HG03571 (cell line): ENCODE data around the gene CPT1B.
A peak's percentile ranks its signal among the peaks of the same experiment; 100 is the strongest.

Experiments used
- ATAC-seq: cut with Tn5 transposase; IDR thresholded peaks from one replicate; pipeline ENCODE4 v1.9.1; 2021; ENCODE audit not compliant: unreplicated experiment

Gene CPT1B

DNA sequence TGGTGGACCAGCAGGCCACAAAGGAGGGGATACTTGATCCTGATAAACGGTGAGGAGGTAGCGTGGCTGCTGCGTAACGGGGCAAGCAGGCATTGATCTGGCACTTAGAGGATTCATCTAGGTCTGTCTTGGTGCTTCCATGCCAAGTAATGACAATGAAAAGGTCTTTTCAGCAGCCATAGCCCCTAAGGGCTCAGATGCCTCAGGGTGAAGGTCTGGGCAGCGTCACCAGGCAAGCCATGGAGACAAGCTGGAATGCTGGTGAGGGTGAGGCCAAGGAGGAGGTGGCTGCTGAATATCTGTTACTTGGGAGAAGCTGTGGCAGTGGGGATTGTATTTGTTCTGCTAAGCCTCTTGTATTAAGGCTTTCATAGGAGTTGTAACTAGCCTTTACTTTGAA lies 9.2 kb upstream of the CPT1B start:
- no peak for ATAC-seq

- no peak for ATAC-seq
Measured at GRCh38 chr22:50586416-50586815, 8.2 kb upstream of the CPT1B start.

- ATAC-seq = no peak
Measured at GRCh38 chr22:50585781-50586180, 7.6 kb upstream of the CPT1B start.

GRCh38 chr22:50585238-50585637 lies 7.0 kb upstream of the CPT1B start:
- ATAC-seq = no peak

DNA sequence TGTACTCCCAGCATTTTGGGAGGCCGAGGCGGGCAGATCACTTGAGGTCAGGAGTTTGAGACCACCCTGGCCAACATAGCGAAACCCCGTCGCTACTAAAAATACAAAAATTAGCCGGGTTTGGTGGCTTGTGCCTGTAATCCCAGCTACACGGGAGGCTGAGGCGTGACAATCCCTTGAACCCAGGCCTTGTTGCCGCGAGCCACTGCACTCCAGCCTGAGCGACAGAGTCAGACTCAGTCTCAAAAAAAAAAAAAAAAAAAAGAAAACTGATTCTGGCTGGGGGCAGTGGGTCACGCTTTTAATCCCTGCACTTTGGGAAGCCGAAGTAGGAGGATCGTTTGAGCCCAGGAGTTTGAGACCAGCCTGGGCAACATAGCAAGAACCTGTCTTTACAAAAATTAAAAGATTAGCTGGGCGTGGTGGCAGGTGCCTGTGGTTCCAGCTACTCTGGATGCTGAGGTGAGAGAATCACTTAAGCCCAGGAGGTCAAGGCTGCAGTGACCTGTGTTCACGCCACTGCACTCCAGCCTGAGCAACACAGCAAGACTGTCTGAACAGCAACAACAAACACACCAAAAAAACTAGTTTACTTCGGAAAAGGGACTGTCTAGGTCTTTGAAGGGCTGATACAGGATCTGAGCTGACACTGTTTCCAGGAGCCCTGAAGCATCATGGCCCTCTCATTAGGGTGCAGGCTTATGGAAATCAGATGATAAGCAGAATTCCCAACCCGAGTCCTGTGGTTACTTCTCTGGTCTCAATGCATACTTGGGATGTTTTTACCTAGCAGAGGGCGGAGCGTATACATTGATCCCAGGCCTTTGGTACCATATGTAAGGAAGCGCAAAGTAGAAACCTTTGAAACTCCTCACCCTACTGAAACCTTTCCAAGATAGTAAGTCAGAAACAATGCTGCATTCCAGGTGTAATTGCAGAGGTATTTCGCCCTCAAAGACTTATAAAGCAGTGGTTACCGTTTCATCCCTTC lies 6.2 kb upstream of the CPT1B start:
- ATAC-seq = no peak

DNA sequence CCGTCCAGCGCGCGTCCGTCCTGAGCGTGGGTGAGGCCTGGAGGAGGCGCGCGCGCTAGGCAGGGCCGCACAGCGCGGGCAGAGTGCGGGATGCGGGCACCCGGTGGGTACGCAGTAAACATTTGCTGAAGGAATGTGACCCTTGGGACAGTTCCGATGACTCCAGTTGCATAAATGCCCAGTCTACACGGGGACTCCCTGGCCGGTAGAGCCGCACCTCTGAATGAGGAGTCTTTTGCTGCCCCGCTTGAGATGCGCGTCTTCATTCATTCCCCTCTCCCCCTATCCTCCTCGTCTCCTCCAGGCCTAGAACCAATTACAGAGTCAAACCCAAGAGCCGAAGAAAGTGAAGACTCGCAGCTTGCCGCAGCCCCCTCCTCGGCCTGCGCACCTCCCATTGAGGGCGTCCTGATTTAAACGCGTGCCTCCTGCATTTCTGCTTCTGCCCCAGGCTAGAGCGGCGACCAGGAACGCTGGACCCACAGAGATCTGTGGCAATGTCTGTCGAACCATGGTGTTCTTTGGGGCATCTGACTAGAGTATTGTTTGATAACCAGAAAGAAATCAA lies 5.2 kb upstream of the CPT1B start:
- peak; percentile 20 for ATAC-seq

DNA sequence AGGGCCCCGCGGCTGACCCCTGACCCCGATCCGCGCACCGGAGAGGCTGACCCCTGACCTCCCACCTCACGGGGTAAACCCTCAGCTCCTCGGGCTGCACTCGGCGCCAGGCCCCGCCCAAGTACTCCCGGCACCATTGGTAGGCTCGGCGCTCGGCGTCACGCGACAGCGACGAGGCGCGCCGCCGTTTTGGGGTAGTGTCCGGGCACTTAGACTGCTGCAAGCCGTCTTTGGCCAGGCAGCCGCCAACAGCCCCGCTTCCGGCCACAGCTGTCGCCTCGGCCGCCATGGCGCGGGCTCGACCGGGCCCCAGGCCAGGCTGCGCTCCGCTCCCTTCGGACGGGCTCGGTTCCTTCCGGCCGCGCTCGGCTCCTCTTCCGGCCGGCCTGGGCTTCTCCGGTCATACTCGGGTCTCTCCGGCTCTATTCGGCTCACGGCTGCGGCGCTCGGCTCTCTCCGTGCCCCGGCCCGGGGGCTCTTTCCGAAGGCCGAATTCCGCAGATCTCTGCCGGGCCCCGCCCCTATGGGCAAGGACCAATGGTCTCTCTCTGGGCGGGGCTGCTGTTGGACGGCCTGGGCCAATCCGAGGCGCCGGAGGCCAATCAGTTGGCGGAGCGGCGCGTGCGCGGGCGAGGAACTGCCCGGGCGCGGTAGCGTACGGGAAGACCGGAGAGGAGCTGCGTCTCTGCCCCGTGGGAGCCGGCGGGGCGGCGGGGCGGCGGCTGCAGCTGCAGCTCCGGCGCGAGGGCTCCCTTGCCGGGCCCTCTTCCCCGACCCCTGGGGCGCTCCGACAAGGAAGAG lies 4.5 kb upstream of the CPT1B start, which contains the start of gene CHKB:
TSS of gene CHKB (minus strand) at position 357 of the 801 bp plus-strand sequence. CDS start at position 289, 68 bp downstream.
- peak; percentile 83 for ATAC-seq

DNA sequence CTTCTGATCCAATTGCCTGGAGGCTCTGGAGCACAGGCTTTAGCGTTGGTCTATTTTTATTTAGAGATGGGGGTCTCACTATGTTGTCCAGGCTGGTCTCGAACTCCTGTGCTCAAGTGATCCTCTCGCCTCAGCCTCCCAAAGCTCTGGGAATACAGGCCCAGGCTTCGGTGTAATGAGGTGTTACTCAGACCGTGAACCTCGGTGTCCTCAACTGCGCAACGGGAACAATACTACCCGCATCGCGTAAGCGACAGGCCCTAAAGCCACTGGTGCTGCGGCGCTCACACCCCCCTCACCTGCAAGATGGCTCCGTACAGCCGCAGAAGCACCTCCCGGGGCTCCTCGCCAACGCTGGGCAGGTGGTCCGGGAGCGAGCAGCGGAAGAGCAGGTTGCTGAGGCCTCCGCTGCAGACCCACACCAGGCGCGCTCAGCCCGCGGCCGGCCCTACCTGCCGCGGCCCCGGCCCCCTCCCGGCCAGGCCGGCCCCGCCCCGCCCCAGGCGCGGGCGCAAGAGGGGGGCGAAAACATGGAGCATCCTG lies 3.8 kb upstream of the CPT1B start:
- ATAC-seq = peak; percentile 19

GRCh38 chr22:50581031-50581949 lies 3.1 kb upstream of the CPT1B start:
- ATAC-seq = no peak

- ATAC-seq = no peak
Measured at GRCh38 chr22:50579752-50580151, 1.5 kb upstream of the CPT1B start.

GRCh38 chr22:50578776-50579310 lies 616 bp upstream of the CPT1B start:
- no peak for ATAC-seq

GRCh38 chr22:50577697-50577986 lies 585 bp downstream of the CPT1B start:
- no peak for ATAC-seq

DNA sequence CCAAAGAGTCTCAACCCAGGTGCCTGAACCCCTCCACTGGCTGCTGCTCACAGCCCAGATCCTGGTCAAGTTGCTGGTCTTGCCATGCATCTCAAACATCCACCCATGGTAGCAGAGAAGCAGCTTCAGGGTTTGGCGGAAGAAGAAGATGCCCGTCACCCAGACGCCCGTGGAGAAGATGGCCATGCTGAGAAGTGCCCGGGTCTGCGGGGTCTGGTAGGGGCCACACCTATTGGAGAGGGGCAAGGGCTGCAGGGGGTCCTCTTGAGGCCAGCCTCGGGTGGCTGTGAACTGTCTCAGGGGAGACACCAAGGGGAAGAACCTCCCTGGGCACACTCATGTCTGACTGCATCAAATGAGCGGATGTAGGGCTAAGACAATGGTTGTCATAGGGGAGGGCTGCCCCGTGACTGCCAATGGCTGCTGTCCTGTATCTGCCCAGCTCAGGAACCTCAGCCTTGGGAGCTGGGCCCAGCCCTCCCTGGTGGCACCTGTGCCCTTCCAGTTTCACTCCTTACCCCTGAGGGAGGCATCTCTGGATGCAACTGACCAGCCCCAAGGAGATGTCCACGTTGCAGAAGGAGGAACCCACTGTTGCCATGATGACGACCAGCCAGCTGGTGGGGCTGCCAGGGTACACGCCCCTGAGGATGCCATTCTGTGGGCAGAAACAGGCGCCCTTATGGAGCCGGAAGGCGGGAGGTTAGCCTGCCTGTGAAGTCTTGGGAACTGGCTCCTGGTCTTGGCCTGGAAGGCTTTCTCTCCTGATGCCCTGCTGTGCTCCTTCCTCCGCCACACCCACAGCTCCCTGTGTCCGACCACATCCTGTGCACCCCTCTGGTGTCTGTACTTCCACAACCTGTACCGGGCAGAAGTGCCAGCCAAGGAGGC lies 1.2 kb downstream of the CPT1B start:
- ATAC-seq = no peak

GRCh38 chr22:50576070-50576469 lies 2.2 kb downstream of the CPT1B start:
- no peak for ATAC-seq

- ATAC-seq = no peak
Measured at GRCh38 chr22:50575426-50575941, 2.7 kb downstream of the CPT1B start.

DNA sequence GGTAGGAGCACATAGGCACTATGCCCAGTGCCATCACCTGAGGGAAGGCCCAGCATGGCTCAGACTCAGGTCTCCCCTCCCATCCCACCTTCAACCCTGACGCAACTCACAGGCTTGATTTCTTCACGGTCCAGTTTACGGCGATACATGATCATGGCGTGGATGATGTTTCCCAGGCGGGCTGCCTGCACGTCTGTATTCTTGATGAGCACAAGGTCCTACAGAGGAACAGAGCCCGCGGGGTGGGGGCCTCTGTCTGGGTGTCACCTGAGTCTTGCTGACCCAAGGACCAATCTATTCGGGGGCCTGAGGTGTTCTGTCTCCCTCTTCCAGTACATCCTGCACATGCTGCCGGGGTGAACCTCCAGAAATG lies 3.9 kb downstream of the CPT1B start:
- no peak for ATAC-seq

DNA sequence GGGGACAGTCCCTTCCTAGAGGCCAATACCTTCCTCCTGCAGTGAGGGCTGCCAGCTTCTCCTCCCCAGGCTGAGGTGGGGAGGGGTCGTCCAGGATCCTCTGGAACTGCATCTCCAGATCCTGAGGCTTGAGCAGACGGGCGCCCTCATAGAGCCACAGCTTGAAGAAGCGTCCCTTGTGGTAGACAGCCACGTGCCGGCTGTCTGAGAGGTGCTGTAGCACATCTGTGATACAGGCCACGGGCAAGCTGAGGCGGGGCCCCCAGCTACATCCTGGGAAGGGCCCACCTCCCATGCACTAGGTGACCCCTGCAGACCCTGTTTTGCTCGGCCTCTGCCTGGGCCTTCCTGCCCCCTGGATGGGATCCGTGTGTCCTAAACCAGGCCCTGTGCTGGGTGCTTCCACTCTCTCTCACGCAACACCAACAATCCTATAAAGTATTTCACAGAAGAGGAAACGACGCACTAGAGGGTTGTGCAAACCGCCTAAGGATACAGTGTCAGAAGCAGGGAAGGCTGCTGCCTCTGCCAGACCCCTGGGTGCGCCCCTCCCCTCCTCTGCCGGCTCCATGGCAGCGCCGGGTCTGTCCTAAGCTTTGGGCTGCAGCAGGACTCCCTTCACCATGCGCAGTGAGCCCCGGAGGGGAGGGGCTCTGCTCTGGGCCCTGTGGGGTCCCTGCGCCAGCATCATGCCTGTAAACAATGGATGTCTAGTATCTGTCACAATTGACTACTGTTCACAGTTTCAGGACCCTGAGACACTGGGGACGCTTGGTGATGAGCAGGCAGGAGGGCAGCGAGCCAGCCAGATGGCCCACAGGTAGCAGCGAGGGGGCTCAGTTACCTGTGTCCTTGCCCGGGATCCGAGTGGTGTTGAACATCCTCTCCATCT lies 4.5 kb downstream of the CPT1B start:
- ATAC-seq = no peak

DNA sequence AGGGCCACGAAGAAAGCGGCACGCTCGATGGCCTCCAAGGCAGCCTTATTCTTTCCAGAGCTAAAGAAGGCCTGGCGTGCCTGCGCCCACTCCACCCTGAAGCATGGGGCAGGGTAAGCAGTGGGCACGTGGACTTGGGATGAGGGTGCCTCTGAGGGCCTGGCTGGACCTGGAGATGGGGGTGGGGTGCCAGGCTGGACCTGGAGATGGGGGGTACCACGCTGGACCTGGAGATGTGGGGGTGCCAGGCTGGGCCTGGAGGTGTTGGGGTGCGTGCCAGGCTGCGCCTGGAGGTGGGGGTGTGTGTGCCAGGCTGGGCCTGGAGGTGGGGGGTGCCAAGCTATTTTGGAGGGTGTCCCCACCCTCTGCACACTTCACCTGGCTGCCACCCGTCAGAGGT lies 5.3 kb downstream of the CPT1B start:
- ATAC-seq = no peak
